ENCODE measurements around the gene MX2. TPM values are rescaled to one million over a fixed set of nuclear protein-coding genes. Genes with fewer than 3 reads are reported as not detected.

MX2 gene
- total and polyA plus RNA-seq, 2 of the 4 experiments (the other 2 are of a cell fraction): 0.53 to 0.54 TPM

DNA sequence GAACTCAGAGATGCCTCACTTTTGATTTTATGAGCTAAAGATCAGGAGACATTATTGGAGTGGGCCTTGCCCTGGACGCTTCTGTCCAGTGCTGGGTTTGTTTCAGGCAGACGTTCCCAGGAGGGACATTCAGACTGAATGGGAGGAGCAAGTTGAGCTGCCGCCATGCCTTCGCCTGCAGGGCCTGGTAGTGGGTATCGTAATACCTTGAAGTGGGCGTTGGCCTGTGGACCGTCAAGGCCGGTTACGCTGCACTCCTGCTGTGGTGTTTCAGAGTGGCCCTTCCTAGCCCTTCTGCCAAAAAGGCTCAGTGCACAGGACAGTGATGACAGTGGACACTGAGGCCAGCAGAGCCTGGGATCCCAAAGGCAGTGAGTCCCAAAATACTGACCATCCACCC lies 43.6 kb upstream of the MX2 start:
- Histone ChIP-seq H2BK120ac (ENCODE audit: low read depth, low read length) (no peak overlapping the region), H4K8ac (ENCODE audit: low read depth in 2 of 2, low read length in 2 of 2) (no peak overlapping the region), H3K27me3 (ENCODE audit: control insufficient read depth, insufficient read depth, low read length) (peaks cover 42% of the 10 kb centered on the region), H3K4me2 (ENCODE audit: low read depth, low read length) (no peak overlapping the region), H3K4ac (ENCODE audit: low read depth, low read length) (no peak overlapping the region), H4K20me1 (ENCODE audit: insufficient read depth, low read length) (no peaks in the 10 kb centered on the region), H2AFZ (replicated peaks; ENCODE audit: low read length, poor library complexity) (no peak overlapping the region), H2BK15ac (ENCODE audit: low read depth, low read length) (no peak overlapping the region), H2BK5ac (ENCODE audit: low read depth, low read length, poor library complexity, severe bottlenecking) (no peak overlapping the region), H4K5ac (ENCODE audit: low read depth, low read length) (no peak overlapping the region), H4K91ac (ENCODE audit: insufficient read depth, low read depth, low read length) (no peak overlapping the region), H3K9me3 (ENCODE audit: control insufficient read depth, insufficient read depth, low read length) (no peaks in the 10 kb centered on the region), H3K9ac (ENCODE audit: low read depth, low read length) (no peak overlapping the region), H3K27ac (ENCODE audit: insufficient read depth, low read length) (no peak overlapping the region), H3K56ac (ENCODE audit: extremely low read depth, insufficient read depth, low read length) (no peak overlapping the region), H2BK20ac (ENCODE audit: low read depth, low read length) (no peak overlapping the region), H3K4me3 (ENCODE audit: insufficient read depth, low read depth, low read length) (no peak overlapping the region), H3K4me1 (ENCODE audit: control insufficient read depth, insufficient read depth, low read length) (no peaks in the 10 kb centered on the region), H2AK9ac (replicated peaks; ENCODE audit: low read depth, low read length, poor library complexity) (no peak overlapping the region), H3K23ac (ENCODE audit: low read depth, low read length) (no peak overlapping the region), H2AK5ac (ENCODE audit: low read depth, low read length) (no peak overlapping the region), H3K14ac (replicated peaks; ENCODE audit: low read depth, low read length) (no peak overlapping the region), H3K9me1 (ENCODE audit: insufficient read depth, low read length) (no peaks in the 10 kb centered on the region), H3K36me3 (ENCODE audit: control insufficient read depth, insufficient read depth, low read length) (no peaks in the 10 kb centered on the region), H3K18ac (ENCODE audit: low read depth, low read length) (no peak overlapping the region), H3K79me1 (ENCODE audit: low read depth in 1 of 2, low read length in 2 of 2) (no peaks in the 10 kb centered on the region)
- in situ Hi-C loops (cut with MboI; ENCODE audit: low sequenced_read_pairs) (no loop called here), intact Hi-C loops (cut with micrococcal nuclease) (no loop called here), dilution Hi-C loops (cut with HindIII; ENCODE audit: low sequenced_read_pairs, unreplicated experiment) (no loop called here)
- TF ChIP-seq, protein P1, sequence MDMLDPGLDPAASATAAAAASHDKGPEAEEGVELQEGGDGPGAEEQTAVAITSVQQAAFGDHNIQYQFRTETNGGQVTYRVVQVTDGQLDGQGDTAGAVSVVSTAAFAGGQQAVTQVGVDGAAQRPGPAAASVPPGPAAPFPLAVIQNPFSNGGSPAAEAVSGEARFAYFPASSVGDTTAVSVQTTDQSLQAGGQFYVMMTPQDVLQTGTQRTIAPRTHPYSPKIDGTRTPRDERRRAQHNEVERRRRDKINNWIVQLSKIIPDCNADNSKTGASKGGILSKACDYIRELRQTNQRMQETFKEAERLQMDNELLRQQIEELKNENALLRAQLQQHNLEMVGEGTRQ (IDR thresholded peaks at IDR 0.05; ENCODE audit: low read depth, low read length): no peak
- TF ChIP-seq NFE2L2 (IDR thresholded peaks at IDR 0.05; ENCODE audit: low read depth, low read length) (no peak), MXI1 (IDR thresholded peaks at IDR 0.05; ENCODE audit: borderline replicate concordance, low read depth, low read length) (no peak), MAZ (IDR thresholded peaks at IDR 0.05; ENCODE audit: borderline replicate concordance, low read depth, low read length) (no peak), POLR2A (IDR thresholded peaks at IDR 0.05; ENCODE audit: low read depth, low read length) (no peak), RCOR1 (IDR thresholded peaks at IDR 0.05; ENCODE audit: insufficient replicate concordance, low read length) (no peak), CEBPB (IDR thresholded peaks at IDR 0.05; ENCODE audit: low read depth, low read length) (no peak), RAD21 (IDR thresholded peaks at IDR 0.05; ENCODE audit: low read length) (no peak), CHD1 (IDR thresholded peaks at IDR 0.05; ENCODE audit: low read depth, low read length) (no peak), RFX5 (IDR thresholded peaks at IDR 0.05; ENCODE audit: low read depth, low read length) (no peak), FOS (IDR thresholded peaks at IDR 0.05; ENCODE audit: low read depth, low read length) (no peak), MAFK (IDR thresholded peaks at IDR 0.05; ENCODE audit: low read depth, low read length) (no peak), BHLHE40 (IDR thresholded peaks at IDR 0.05; ENCODE audit: low read depth, low read length) (no peak), SMC3 (IDR thresholded peaks at IDR 0.05; ENCODE audit: low read depth, low read length) (no peak)
- TF ChIP-seq, protein P2, sequence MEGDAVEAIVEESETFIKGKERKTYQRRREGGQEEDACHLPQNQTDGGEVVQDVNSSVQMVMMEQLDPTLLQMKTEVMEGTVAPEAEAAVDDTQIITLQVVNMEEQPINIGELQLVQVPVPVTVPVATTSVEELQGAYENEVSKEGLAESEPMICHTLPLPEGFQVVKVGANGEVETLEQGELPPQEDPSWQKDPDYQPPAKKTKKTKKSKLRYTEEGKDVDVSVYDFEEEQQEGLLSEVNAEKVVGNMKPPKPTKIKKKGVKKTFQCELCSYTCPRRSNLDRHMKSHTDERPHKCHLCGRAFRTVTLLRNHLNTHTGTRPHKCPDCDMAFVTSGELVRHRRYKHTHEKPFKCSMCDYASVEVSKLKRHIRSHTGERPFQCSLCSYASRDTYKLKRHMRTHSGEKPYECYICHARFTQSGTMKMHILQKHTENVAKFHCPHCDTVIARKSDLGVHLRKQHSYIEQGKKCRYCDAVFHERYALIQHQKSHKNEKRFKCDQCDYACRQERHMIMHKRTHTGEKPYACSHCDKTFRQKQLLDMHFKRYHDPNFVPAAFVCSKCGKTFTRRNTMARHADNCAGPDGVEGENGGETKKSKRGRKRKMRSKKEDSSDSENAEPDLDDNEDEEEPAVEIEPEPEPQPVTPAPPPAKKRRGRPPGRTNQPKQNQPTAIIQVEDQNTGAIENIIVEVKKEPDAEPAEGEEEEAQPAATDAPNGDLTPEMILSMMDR (conservative IDR thresholded peaks at IDR 0.05; ENCODE audit: low read depth, low read length): no peak
- TF ChIP-seq, protein P3, sequence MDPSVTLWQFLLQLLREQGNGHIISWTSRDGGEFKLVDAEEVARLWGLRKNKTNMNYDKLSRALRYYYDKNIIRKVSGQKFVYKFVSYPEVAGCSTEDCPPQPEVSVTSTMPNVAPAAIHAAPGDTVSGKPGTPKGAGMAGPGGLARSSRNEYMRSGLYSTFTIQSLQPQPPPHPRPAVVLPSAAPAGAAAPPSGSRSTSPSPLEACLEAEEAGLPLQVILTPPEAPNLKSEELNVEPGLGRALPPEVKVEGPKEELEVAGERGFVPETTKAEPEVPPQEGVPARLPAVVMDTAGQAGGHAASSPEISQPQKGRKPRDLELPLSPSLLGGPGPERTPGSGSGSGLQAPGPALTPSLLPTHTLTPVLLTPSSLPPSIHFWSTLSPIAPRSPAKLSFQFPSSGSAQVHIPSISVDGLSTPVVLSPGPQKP (IDR thresholded peaks at IDR 0.05; ENCODE audit: borderline replicate concordance, low read depth, low read length): no peak
- no TSS peak for BruUV-seq (replicated peaks)
- ATAC-seq (ENCODE audit: low read depth) (no peak), DNase-seq (no peak)
- WGBS, 2 experiments (ENCODE audit: extremely low coverage in 2 of 2, insufficient read length in 1 of 2): no CpG with 5 or more reads among the region's 9 CpGs
- ChIA-PET POLR2A (ENCODE audit: unreplicated experiment) (no interaction called here), CTCF (no interaction called here)
